Mammary epithelial cell (primary cell): Measurements from ENCODE around the gene MYO5C.

ENCODE experiments used
- CTCF ChIP-seq, 2 donors: IDR thresholded peaks in 1 of 2; conservative IDR thresholded peaks in 1 of 2; 2 replicates each; pipeline ENCODE4 v1.5.1; 2011 to 2012; ENCODE audit warnings: inconsistent platforms in 2 of 2, low read length in 2 of 2, mild to moderate bottlenecking in 2 of 2, control low read depth in 1 of 2, low read depth in 1 of 2; ENCODE audit not compliant: insufficient read depth in 1 of 2; ENCODE audit errors: extremely low read depth in 1 of 2
- EZH2 ChIP-seq: IDR thresholded peaks from 2 replicates; pipeline ENCODE4 v1.6.1; 2012; ENCODE audit warnings: low read length, inconsistent platforms, borderline replicate concordance

GRCh38 chr15:52154896-52155865 lies 140.4 kb downstream of the MYO5C start:
- TF ChIP-seq CTCF (conservative IDR thresholded peaks at IDR 0.05 in 1 of 2, IDR thresholded peaks at IDR 0.05 in 1 of 2; ENCODE audit: extremely low read depth in 1 of 2, insufficient read depth in 1 of 2, low read depth in 1 of 2, low read length in 2 of 2) (no peak), EZH2 (no peak)
